ENCODE data around the gene XBP1.
"Not testable (repeated sequence)": the region's sequence is repeated elsewhere in the genome, so short reads cannot be mapped to it uniquely, and the experiment has no call there.

The XBP1 gene

GRCh38 chr22:28800308-28801041, at the start of gene XBP1:
Gene XBP1, minus strand, starts transcription at chr22:28800569.
- DNase-seq (ENCODE audit: low spot score) = peak; percentile 97

DNA sequence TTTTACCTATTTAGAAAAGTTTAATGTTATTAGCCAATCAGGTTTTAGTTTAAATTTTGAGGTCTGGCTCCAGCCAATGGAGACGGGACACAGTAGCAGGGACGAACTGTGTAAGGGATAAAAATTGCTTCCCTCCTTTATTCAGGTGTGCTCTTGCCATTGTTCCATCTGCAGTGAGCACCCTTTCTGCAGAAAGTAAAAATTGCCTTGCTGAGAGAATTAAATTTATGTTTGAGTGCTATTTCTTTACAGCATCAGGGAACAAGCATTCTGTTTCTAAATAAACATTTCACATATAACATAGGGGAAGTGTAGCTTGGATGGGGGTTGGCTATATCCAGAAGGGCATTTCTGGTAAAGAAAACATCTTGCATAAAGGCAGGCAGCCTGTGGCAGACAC, 46.6 kb upstream of the XBP1 start:
- DNase-seq (ENCODE audit: low spot score) = no peak

DNA sequence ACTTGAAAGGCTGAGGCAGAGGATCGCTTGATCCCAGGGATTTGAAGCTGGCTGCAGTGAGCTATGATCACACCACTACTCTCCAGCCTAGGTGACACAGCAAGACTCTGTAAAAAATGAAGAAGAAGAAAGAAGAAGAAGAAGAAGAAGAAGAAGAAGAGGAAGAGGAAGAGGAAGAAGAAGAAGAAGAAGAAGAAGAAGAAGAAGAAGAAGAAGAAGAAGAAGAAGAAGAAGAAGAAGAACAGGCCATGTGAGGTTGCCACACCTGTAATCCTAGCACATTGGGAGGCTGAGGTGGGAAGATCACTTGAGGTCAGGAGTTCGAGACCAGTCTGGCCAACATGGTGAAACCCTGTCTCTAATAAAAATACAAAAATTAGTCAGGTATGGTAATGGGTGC, 43.9 kb upstream of the XBP1 start:
- DNase-seq (ENCODE audit: low spot score) = not testable (repeated sequence)

DNA sequence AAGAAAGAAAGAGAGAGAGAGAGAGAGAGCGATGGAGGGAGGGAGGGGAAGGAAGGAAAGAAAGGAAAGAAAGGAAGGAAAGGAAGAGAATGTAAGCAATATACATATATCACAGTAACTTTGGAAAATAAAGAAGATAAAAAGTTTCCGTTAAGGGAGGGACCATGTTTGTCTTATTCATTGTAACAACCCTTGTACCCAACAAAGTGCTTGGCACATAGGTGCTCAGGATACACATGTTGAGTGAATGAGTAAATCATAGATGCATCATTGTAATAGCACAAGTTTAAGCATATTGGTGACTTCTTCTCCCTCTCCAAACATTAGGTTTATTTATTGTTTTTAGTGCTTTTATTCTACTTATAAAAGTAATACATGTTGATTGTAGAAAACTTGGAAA, 43.3 kb upstream of the XBP1 start:
- DNase-seq (ENCODE audit: low spot score) = no peak

- DNase-seq (ENCODE audit: low spot score) = no peak
Measured at GRCh38 chr22:28841111-28841510, 40.7 kb upstream of the XBP1 start.

DNA sequence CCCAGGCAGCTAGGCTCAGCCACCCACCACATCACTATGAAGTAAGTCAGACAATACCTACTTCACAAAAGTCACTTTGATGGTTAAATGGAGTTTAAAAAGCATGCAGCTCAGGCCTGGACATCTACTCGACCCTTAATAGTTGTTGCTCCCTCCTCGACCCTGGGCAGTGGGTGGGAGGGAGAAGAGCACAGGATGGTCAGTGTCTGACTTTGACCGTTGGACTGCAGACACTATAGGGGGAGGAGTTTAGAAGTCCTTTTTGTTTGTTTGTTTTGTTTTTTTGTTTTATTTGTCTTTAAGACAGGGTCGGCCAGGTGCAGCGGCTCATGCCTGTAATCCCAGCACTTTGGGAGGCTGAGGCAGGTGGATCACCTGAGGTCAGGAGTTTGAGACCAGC, 38.6 kb upstream of the XBP1 start:
- no peak for DNase-seq (ENCODE audit: low spot score)

DNA sequence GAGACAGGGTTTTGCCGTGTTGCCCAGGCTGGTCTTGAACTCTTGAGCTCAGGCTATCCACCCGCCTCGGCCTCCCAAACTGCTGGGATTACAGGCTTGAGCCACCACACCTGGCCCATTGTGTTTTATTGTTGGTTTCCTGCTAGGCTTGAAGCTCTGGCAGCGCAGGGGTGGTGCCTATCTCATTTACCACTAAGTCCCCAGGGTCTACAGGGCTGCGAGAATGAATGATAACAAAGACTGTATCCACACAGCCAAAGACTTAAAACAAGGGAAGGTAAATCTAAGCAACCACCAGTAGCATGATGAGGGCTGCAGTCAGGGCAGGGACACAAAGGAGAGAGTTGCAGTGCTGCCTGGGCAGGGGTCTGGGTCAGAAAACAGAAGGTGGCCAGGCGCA, 37.3 kb upstream of the XBP1 start:
- DNase-seq (ENCODE audit: low spot score) = no peak

- DNase-seq (ENCODE audit: low spot score) = no peak
Measured at GRCh38 chr22:28835630-28836189, 35.3 kb upstream of the XBP1 start.

DNA sequence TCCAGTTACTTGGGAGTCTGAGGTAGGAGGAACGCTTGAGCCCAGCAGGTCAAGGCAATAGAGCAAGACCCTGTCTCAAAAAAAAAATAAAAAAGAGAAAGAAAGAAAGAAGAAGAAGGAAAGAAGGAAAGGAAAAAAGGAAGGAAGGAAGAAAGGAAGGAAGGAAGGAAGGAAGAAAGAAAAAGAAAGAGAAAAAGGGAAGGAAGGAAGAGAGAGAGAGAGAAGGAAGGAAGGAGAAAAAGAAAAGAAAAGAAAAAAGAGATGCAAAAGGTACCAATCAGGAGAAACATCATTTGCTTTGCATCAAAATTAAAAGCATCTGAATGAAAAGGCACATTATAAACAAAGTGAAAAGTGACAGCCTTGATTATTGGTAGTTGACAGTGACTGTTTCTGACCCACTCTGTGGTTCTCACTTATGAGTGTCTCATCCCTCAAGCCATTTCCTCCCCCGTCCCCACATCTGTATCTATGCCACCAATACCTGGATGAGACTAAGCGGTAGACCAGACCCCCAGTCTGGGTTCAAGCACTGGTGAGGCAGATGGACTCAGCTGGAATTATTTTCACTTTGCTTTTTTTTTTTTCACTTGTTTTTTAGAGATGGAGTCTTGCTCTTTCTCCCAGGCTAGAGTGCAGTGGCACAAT, 33.0 kb upstream of the XBP1 start:
- DNase-seq (ENCODE audit: low spot score) = no peak

GRCh38 chr22:28832731-28833130, 32.4 kb upstream of the XBP1 start:
- DNase-seq (ENCODE audit: low spot score) = no peak

- no peak for DNase-seq (ENCODE audit: low spot score)
Measured at GRCh38 chr22:28831140-28832072, 31.0 kb upstream of the XBP1 start.

DNA sequence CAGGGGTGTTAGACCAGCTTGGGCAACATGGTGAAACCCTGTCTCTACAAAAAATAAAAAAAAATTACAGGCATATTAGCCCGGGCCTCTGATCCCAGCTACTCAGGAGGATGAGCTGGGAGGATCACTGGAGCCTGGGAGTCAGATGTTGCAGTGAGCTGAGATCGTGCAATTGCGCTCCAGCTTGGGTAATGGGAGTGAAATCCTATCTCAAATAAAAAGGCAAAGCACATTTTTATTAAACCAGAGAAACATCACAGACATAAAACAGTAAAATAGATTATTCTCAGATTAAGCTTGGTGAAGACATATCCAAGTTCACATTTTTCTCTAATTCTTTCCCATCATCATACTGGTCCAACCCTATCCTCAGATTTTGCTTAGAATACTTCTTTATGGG, 30.1 kb upstream of the XBP1 start:
- DNase-seq (ENCODE audit: low spot score) = no peak

DNA sequence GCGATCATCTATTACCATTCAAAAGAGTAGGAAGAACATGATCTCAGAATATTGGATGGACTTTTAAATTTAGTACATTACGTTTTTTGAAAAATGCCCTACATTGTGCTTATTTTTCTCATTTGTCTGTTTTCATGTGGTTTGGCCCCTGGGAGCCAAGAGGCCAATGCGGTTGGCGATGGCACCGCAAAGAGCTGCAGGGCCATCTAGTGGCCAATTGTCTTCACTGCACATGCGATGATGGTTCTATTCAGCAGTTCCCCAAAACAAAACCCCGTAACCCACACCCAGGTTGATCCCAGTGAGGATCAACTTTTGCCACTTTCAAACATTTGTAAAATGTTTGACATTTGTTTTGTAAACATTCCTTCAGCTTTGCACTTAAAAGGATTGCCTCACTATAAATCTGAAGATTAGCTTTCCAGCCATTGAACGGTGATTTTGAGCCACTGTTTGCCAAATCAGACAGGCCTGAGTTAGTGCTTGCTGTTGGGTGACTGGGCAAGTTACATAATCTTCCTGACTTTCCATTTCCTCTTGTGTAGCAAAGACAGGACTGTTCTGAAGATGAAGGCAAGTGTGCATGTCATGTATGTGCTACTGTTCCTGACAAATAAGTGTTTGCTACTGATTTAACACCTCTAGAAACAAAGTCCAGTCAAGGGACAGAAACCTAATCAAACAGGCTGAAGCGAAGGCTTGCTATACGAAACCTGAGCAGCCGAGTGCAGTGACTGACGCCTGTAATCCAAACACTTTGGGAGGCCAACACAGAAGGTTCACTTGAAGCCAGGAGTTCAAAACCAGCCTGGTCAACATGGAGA, 29.2 kb upstream of the XBP1 start:
- DNase-seq (ENCODE audit: low spot score) = peak; percentile 74

GRCh38 chr22:28826921-28827320, 26.6 kb upstream of the XBP1 start:
- DNase-seq (ENCODE audit: low spot score) = no peak

DNA sequence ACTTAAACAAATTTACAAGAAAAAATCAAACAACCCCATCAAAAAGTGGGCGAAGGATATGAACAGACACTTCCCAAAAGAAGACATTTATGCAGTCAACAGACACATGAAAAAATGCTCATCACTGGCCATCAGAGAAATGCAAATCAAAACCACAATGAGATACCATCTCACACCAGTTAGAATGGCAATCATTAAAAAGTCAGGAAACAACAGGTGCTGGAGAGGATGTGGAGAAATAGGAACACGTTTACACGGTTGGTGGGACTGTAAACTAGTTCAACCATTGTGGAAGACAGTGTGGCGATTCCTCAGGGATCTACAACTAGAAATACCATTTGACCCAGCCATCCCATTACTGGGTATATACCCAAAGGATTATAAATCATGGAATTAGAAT, 26.1 kb upstream of the XBP1 start:
- DNase-seq (ENCODE audit: low spot score) = not testable (repeated sequence)

DNA sequence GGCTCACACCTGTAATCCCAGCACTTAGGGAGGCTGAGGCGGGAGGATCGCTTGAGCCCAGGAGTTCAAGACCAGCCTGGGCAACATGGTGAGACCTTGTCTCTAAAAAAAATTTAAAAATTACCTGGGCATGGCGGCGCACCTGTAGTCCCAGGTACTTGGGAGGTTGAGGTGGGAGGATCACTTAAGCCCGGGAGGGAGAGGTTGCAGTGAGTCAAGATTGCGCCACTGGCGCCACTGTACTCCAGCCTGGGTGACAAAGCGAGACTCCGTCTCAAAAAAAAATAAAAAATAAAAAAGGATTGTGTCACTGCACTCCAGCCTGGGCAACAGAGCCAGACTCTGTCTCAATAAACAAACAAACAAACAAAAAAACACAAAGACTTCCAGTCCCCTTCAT, 24.1 kb upstream of the XBP1 start:
- not testable (repeated sequence) for DNase-seq (ENCODE audit: low spot score)

DNA sequence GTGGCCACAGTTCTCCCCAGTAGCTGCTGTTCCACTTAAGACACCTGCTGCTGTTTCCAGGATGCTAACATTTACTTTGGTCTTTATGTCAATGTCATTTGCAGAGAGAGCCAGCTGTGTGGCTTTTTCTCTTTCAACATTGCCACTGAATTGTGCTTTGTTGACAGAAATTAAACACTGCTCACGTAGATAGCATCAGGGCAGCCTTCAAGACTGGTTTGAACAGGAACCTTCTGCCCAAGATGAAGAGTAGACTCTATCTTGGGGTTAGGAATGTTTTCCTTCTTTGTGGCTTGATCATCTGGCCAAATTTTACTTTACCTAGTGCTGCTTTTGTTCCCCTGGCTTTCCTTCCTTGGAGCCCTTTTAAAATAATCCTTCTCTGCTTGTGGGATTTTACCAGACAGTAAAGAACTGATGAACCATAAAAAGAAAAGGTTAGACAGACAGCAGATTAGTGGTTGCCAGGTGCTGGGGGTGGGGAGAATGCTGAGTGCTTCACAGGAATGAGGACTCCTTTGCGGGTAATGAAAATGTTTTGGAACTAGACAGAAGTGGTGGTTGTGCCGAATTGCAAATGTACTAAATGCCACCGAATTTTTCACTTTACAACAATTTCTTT, 22.7 kb upstream of the XBP1 start:
- no peak for DNase-seq (ENCODE audit: low spot score)

GRCh38 chr22:28821452-28821851, 21.1 kb upstream of the XBP1 start:
- DNase-seq (ENCODE audit: low spot score) = no peak

DNA sequence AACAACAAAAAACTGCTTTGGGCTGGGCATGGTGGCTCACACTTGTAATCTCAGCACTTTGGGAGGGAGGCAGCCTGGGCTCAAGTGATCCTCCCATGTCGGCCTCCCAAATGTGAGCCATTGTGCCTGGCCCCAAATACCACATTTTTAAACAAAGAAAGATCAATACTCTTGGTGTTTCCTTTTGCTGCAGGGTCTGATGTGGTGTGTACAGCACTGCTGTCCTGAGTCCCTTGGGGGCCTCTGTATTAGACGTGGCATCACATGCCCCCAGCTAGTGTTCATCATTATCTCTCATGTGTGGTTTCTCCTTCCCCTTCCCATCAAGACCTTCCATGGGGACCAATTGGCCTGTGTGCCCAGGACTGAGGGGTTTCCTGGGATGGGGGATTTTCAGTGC, 20.5 kb upstream of the XBP1 start:
- no peak for DNase-seq (ENCODE audit: low spot score)

DNA sequence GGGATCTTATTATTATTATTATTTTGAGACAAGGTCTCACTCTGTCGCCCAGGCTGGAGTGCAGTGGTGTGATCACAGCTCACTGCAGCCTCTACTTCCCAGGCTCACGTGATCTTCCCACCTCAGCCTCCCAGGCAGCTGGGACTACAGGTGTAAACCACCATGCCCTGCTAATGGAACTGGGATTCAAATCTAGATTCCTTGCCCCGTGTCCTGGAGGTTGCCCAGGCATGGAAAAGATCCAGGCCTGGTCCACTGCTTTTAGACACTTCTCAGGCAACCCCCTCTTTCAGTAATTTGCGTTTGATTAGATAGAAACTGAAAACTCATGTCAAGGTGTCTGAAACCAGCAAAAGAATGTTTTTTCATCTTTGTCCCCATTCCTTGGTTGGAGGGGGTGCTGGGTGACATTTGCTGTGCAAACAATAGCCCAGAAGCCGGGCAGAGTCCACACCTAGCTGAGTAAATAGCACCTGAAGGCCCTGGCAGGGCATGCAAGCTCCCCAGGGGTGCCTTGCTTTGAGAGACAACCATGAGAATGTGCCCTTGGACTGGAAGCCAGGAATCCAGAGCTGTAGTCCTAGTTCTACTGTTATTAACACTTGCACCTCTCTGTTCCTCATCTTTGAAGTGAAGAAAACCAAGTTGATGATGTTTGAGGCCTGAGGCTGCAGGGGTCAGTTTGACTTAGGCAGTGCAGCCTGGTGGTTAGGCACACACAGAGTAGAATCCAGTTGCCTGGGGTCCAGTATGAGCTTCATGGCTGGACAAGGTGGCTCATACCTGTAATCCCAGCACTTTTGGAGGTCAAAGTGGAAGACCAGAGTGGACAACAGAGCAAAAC, 19.1 kb upstream of the XBP1 start:
- DNase-seq (ENCODE audit: low spot score) = no peak

Measured in left forelimb (tissue), 1 donor.